ENCODE results near the gene HIVEP3.

- no peak for TF ChIP-seq POLR2A (IDR thresholded peaks at IDR 0.05)
- TF ChIP-seq CTCF (IDR thresholded peaks at IDR 0.05): peak in 1 of 3 experiments; percentile 5
Measured at GRCh38 chr1:41496080-41497055, 422.4 kb downstream of the HIVEP3 start.
